Measurements from ENCODE around the gene HES3. TPM values are rescaled to one million over a fixed set of nuclear protein-coding genes. Genes with fewer than 3 reads are reported as not detected.

Gene HES3
- total RNA-seq, 1 donor, result not detected

- Histone ChIP-seq H3K9me3 (ENCODE audit: low read depth, low read length) (no peaks in the 10 kb centered on the region), H4K20me1 (ENCODE audit: insufficient read depth, low read length) (peaks cover 18% of the 10 kb centered on the region), H3K36me3 (ENCODE audit: insufficient read depth, low read length) (peaks cover 28% of the 10 kb centered on the region), H3K4me3 (ENCODE audit: insufficient read depth, low read length) (peak within 1 kb of the TSS; percentile 88), H2AFZ (ENCODE audit: low read length) (peak within 1 kb of the TSS; percentile 77), H3K27me3 (ENCODE audit: insufficient read depth, low read length) (no peaks in the 10 kb centered on the region), H3K4me1 (ENCODE audit: insufficient read depth, low read length) (peaks cover 18% of the 10 kb centered on the region), H3K4me2 (ENCODE audit: insufficient read depth, low read length) (peak within 1 kb of the TSS; percentile 83), H3K27ac (ENCODE audit: low read depth, low read length) (peak within 1 kb of the TSS; percentile 85), H3K79me2 (ENCODE audit: insufficient read depth, low read length) (peaks cover 45% of the 10 kb centered on the region)
- DNase-seq (ENCODE audit: insufficient read length, low spot score, missing footprints), result peak; percentile 99
- TF ChIP-seq, protein P1, sequence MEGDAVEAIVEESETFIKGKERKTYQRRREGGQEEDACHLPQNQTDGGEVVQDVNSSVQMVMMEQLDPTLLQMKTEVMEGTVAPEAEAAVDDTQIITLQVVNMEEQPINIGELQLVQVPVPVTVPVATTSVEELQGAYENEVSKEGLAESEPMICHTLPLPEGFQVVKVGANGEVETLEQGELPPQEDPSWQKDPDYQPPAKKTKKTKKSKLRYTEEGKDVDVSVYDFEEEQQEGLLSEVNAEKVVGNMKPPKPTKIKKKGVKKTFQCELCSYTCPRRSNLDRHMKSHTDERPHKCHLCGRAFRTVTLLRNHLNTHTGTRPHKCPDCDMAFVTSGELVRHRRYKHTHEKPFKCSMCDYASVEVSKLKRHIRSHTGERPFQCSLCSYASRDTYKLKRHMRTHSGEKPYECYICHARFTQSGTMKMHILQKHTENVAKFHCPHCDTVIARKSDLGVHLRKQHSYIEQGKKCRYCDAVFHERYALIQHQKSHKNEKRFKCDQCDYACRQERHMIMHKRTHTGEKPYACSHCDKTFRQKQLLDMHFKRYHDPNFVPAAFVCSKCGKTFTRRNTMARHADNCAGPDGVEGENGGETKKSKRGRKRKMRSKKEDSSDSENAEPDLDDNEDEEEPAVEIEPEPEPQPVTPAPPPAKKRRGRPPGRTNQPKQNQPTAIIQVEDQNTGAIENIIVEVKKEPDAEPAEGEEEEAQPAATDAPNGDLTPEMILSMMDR (IDR thresholded peaks at IDR 0.05; ENCODE audit: extremely low read depth, low read depth, low read length), result no peak
Observed at GRCh38 chr1:6199298-6200187, 44.4 kb upstream of the HES3 start, which contains the start of gene RPL22. RPL22 (minus strand) TSS chr1:6199595; CDS start chr1:6199573, 22 bp downstream.

DNA sequence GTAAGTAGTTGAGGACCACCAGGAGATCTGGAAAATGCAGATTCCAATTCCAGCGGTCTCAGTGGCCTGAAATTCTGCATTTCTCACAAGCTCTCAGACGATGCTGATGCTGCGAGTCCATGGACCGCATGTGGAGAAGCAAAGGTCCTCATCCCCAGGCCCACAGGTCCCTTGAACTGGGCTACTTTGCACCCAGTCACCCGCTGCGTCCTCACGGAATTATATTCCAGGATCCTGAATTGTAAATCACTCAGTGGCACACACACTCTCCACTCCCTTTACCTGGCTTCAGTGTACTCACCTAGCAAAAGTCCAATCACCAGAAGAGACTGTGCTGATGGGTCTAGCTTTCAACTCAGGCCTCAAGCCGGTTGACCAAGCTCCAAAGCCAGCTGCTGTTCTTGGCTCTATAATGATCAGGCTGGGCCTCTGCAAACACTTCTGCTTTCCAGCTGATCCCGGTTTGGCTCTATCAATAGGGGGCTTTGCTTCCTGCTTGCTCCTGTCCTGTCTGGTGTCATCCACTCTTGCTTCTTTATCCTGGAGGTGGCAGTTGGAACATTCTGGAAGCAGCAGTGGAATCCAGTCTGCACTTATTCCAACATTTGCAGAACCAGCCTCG, 43.7 kb upstream of the HES3 start:
- Histone ChIP-seq H3K4me2 (ENCODE audit: insufficient read depth, low read length) (peak overlapping the region; percentile 83), H3K27me3 (ENCODE audit: insufficient read depth, low read length) (no peaks in the 10 kb centered on the region), H4K20me1 (ENCODE audit: insufficient read depth, low read length) (peaks cover 17% of the 10 kb centered on the region), H3K9me3 (ENCODE audit: low read depth, low read length) (no peaks in the 10 kb centered on the region), H3K27ac (ENCODE audit: low read depth, low read length) (peak overlapping the region; percentile 85), H2AFZ (ENCODE audit: low read length) (peak overlapping the region; percentile 77), H3K4me3 (ENCODE audit: insufficient read depth, low read length) (peak overlapping the region; percentile 88), H3K4me1 (ENCODE audit: insufficient read depth, low read length) (peaks cover 18% of the 10 kb centered on the region), H3K36me3 (ENCODE audit: insufficient read depth, low read length) (peaks cover 21% of the 10 kb centered on the region), H3K79me2 (ENCODE audit: insufficient read depth, low read length) (peaks cover 43% of the 10 kb centered on the region)
- TF ChIP-seq, protein P1 (IDR thresholded peaks at IDR 0.05; ENCODE audit: extremely low read depth, low read depth, low read length), result no peak
- no peak for DNase-seq (ENCODE audit: insufficient read length, low spot score, missing footprints)

- Histone ChIP-seq H4K20me1 (ENCODE audit: insufficient read depth, low read length) (peaks cover 10% of the 10 kb centered on the region), H3K36me3 (ENCODE audit: insufficient read depth, low read length) (peaks cover 3% of the 10 kb centered on the region), H3K4me1 (ENCODE audit: insufficient read depth, low read length) (peaks cover 18% of the 10 kb centered on the region), H3K27me3 (ENCODE audit: insufficient read depth, low read length) (no peaks in the 10 kb centered on the region), H3K4me3 (ENCODE audit: insufficient read depth, low read length) (no peak overlapping the region), H3K4me2 (ENCODE audit: insufficient read depth, low read length) (no peak overlapping the region), H3K79me2 (ENCODE audit: insufficient read depth, low read length) (peaks cover 25% of the 10 kb centered on the region), H2AFZ (ENCODE audit: low read length) (no peak overlapping the region), H3K9me3 (ENCODE audit: low read depth, low read length) (no peaks in the 10 kb centered on the region), H3K27ac (ENCODE audit: low read depth, low read length) (no peak overlapping the region)
- TF ChIP-seq, protein P1 (IDR thresholded peaks at IDR 0.05; ENCODE audit: extremely low read depth, low read depth, low read length), result no peak
- no peak for DNase-seq (ENCODE audit: insufficient read length, low spot score, missing footprints)
Observed at GRCh38 chr1:6202256-6202655, 41.7 kb upstream of the HES3 start.
